ENCODE measurements around the gene RPTOR.

The RPTOR gene

GRCh38 chr17:80702315-80703141, 157.9 kb downstream of the RPTOR start:
- Mint-ChIP-seq H3K36me3 (peaks cover 15 to 39% of the 10 kb centered on the region in 2 donors), H3K27ac (no peak overlapping the region), H3K27me3 (no peaks in the 10 kb centered on the region), H3K9me3 (peaks cover 11 to 12% of the 10 kb centered on the region in 2 donors), H3K4me1 (peaks cover 55 to 72% of the 10 kb centered on the region in 2 donors), H3K4me3 (no peak overlapping the region)
- DNase-seq (no peak), ATAC-seq (replicated peaks) (no peak)

GRCh38 chr17:80703142-80703478, 158.5 kb downstream of the RPTOR start:
- no peak overlapping the region for H3K4me3 Mint-ChIP-seq
- DNase-seq = no peak
- peak; percentile 38 to 63 for ATAC-seq (replicated peaks)
- no peaks in the 10 kb centered on the region for H3K27me3 Mint-ChIP-seq
- peaks cover 50 to 66% of the 10 kb centered on the region in 2 donors for H3K4me1 Mint-ChIP-seq
- peaks cover 16 to 43% of the 10 kb centered on the region in 2 donors for H3K36me3 Mint-ChIP-seq
- H3K9me3 Mint-ChIP-seq = peaks cover 11 to 12% of the 10 kb centered on the region in 2 donors
- peak overlapping the region; percentile 75 for H3K27ac Mint-ChIP-seq

- no peaks in the 10 kb centered on the region for H3K27me3 Mint-ChIP-seq
- no peak overlapping the region for H3K4me3 Mint-ChIP-seq
- peaks cover 20 to 54% of the 10 kb centered on the region in 2 donors for H3K36me3 Mint-ChIP-seq
- ATAC-seq (replicated peaks) (peak in 1 of 2 donors; percentile 27), DNase-seq (no peak)
- H3K9me3 Mint-ChIP-seq = peaks cover 11 to 12% of the 10 kb centered on the region in 2 donors
- peaks cover 46 to 55% of the 10 kb centered on the region in 2 donors for H3K4me1 Mint-ChIP-seq
- peak overlapping the region; percentile 39 for H3K27ac Mint-ChIP-seq
These were observed 159.8 kb downstream of the RPTOR start for GRCh38 chr17:80704381-80704819.

GRCh38 chr17:80704894-80705293, 160.3 kb downstream of the RPTOR start:
- Mint-ChIP-seq H3K4me1 (peaks cover 44 to 54% of the 10 kb centered on the region in 2 donors), H3K4me3 (no peak overlapping the region), H3K27ac (peak overlapping the region; percentile 77), H3K9me3 (peaks cover 8 to 11% of the 10 kb centered on the region in 2 donors), H3K27me3 (no peaks in the 10 kb centered on the region), H3K36me3 (peaks cover 25 to 57% of the 10 kb centered on the region in 2 donors)
- peak; percentile 41 to 53 for ATAC-seq (replicated peaks)
- DNase-seq = no peak

- peaks cover 25 to 56% of the 10 kb centered on the region in 2 donors for H3K36me3 Mint-ChIP-seq
- H3K27me3 Mint-ChIP-seq = no peaks in the 10 kb centered on the region
- H3K9me3 Mint-ChIP-seq = peaks cover 0 to 4% of the 10 kb centered on the region in 2 donors
- peak overlapping the region; percentile 51 for H3K27ac Mint-ChIP-seq
- DNase-seq = no peak
- peaks cover 37 to 47% of the 10 kb centered on the region in 2 donors for H3K4me1 Mint-ChIP-seq
- H3K4me3 Mint-ChIP-seq = no peak overlapping the region
- no peak for ATAC-seq (replicated peaks)
These were observed 161.3 kb downstream of the RPTOR start for GRCh38 chr17:80705988-80706387.

GRCh38 chr17:80706463-80706867, 161.8 kb downstream of the RPTOR start:
- H3K36me3 Mint-ChIP-seq = peaks cover 28 to 59% of the 10 kb centered on the region in 2 donors
- H3K4me3 Mint-ChIP-seq = no peak overlapping the region
- DNase-seq (no peak), ATAC-seq (replicated peaks) (no peak)
- peaks cover 0 to 4% of the 10 kb centered on the region in 2 donors for H3K9me3 Mint-ChIP-seq
- H3K4me1 Mint-ChIP-seq = peaks cover 40 to 44% of the 10 kb centered on the region in 2 donors
- H3K27ac Mint-ChIP-seq = no peak overlapping the region
- no peaks in the 10 kb centered on the region for H3K27me3 Mint-ChIP-seq

GRCh38 chr17:80708480-80708879, 163.8 kb downstream of the RPTOR start:
- Mint-ChIP-seq H3K4me3 (no peak overlapping the region), H3K9me3 (no peaks in the 10 kb centered on the region), H3K4me1 (peaks cover 23 to 27% of the 10 kb centered on the region in 2 donors), H3K36me3 (peaks cover 26 to 68% of the 10 kb centered on the region in 2 donors), H3K27ac (no peak overlapping the region), H3K27me3 (no peaks in the 10 kb centered on the region)
- ATAC-seq (replicated peaks) (no peak), DNase-seq (no peak)

- DNase-seq = no peak
- no peaks in the 10 kb centered on the region for H3K27me3 Mint-ChIP-seq
- H3K4me1 Mint-ChIP-seq = peaks cover 16 to 21% of the 10 kb centered on the region in 2 donors
- ATAC-seq (replicated peaks) = no peak
- H3K36me3 Mint-ChIP-seq = peaks cover 26 to 67% of the 10 kb centered on the region in 2 donors
- no peaks in the 10 kb centered on the region for H3K9me3 Mint-ChIP-seq
- no peak overlapping the region for H3K4me3 Mint-ChIP-seq
- no peak overlapping the region for H3K27ac Mint-ChIP-seq
These were observed 164.6 kb downstream of the RPTOR start for GRCh38 chr17:80709090-80709695.

GRCh38 chr17:80710714-80711302, 166.2 kb downstream of the RPTOR start:
- Mint-ChIP-seq H3K9me3 (peaks cover 0 to 3% of the 10 kb centered on the region in 2 donors), H3K4me3 (no peak overlapping the region), H3K27me3 (no peaks in the 10 kb centered on the region), H3K36me3 (peaks cover 27 to 67% of the 10 kb centered on the region in 2 donors), H3K4me1 (peaks cover 6 to 12% of the 10 kb centered on the region in 2 donors), H3K27ac (no peak overlapping the region)
- DNase-seq (no peak), ATAC-seq (replicated peaks) (no peak)

- no peak for DNase-seq
- no peak for ATAC-seq (replicated peaks)
- Mint-ChIP-seq H3K36me3 (peaks cover 33 to 64% of the 10 kb centered on the region in 2 donors), H3K27ac (no peak overlapping the region), H3K27me3 (no peaks in the 10 kb centered on the region), H3K4me3 (no peak overlapping the region), H3K9me3 (peaks cover 0 to 3% of the 10 kb centered on the region in 2 donors), H3K4me1 (peaks cover 8 to 11% of the 10 kb centered on the region in 2 donors)
These were observed 167.5 kb downstream of the RPTOR start for GRCh38 chr17:80712089-80712488.

- peaks cover 8 to 11% of the 10 kb centered on the region in 2 donors for H3K4me1 Mint-ChIP-seq
These were observed 168.0 kb downstream of the RPTOR start for GRCh38 chr17:80712606-80713005.

GRCh38 chr17:80716986-80717719, 172.5 kb downstream of the RPTOR start:
- no peak overlapping the region for H3K27ac Mint-ChIP-seq
- no peak for DNase-seq
- ATAC-seq (replicated peaks) = no peak
- no peak overlapping the region for H3K4me3 Mint-ChIP-seq
- H3K9me3 Mint-ChIP-seq = peaks cover 0 to 3% of the 10 kb centered on the region in 2 donors
- peaks cover 12 to 36% of the 10 kb centered on the region in 2 donors for H3K4me1 Mint-ChIP-seq
- no peaks in the 10 kb centered on the region for H3K27me3 Mint-ChIP-seq
- H3K36me3 Mint-ChIP-seq = peaks cover 17 to 40% of the 10 kb centered on the region in 2 donors

More at GRCh38 chr17:80712606-80713005, 168.0 kb downstream of the RPTOR start:
- H3K36me3 Mint-ChIP-seq = peaks cover 33 to 61% of the 10 kb centered on the region in 2 donors
- H3K27ac Mint-ChIP-seq = no peak overlapping the region
- H3K27me3 Mint-ChIP-seq = no peaks in the 10 kb centered on the region
- DNase-seq = no peak
- H3K9me3 Mint-ChIP-seq = peaks cover 0 to 3% of the 10 kb centered on the region in 2 donors
- no peak overlapping the region for H3K4me3 Mint-ChIP-seq
- no peak for ATAC-seq (replicated peaks)

GRCh38 chr17:80717720-80718083, 173.1 kb downstream of the RPTOR start:
- H3K4me3 Mint-ChIP-seq = no peak overlapping the region
- no peak for ATAC-seq (replicated peaks)
- no peak for DNase-seq

GRCh38 chr17:80718428-80718827, 173.8 kb downstream of the RPTOR start:
- H3K27ac Mint-ChIP-seq = no peak overlapping the region
- H3K4me1 Mint-ChIP-seq = peaks cover 12 to 36% of the 10 kb centered on the region in 2 donors
- peaks cover 0 to 3% of the 10 kb centered on the region in 2 donors for H3K9me3 Mint-ChIP-seq
- H3K36me3 Mint-ChIP-seq = peaks cover 14 to 28% of the 10 kb centered on the region in 2 donors
- no peak overlapping the region for H3K4me3 Mint-ChIP-seq
- ATAC-seq (replicated peaks) (no peak), DNase-seq (no peak)
- H3K27me3 Mint-ChIP-seq = no peaks in the 10 kb centered on the region

More at GRCh38 chr17:80717720-80718083, 173.1 kb downstream of the RPTOR start:
- Mint-ChIP-seq H3K9me3 (peaks cover 0 to 3% of the 10 kb centered on the region in 2 donors), H3K27ac (no peak overlapping the region), H3K36me3 (peaks cover 16 to 35% of the 10 kb centered on the region in 2 donors), H3K27me3 (no peaks in the 10 kb centered on the region), H3K4me1 (peaks cover 10 to 36% of the 10 kb centered on the region in 2 donors)

Measured in stimulated activated naive B cell treated with anti-CD40 and anti-IgM and Interleukin-4, amounts not matched to agents 10 μg/mL and 1 μg/mL and 100 μg/mL, for 72 hours (primary cell).